ENCODE data around the gene ARL13B. TPM values are rescaled to one million over a fixed set of nuclear protein-coding genes. Genes with fewer than 3 reads are reported as not detected.

Gene ARL13B
- total and polyA plus RNA-seq, 2 donors (not counting 1 experiment from before 2014, with no cell fraction given): 8.4 to 10.7 TPM

DNA sequence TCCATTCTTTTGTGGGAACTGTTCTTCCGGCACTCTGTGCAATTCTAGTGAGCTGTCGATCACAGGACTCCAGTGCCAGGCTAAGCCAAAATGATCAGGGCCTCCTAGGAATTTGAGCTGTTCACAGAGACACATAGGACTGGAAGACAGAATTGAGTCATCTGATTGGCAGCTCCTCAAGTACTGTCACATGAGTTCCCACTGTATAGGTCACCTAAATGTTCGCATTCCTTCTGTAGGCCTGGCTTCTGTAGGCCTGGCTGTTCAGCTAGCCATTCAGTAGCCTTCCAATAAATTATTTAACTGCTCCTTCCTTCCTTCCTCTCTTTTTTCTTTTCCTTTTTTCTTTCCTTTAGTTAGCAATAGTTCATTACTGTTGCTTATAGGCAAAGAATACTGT is 10.5 kb upstream of the ARL13B start:
- TF ChIP-seq, protein P1, sequence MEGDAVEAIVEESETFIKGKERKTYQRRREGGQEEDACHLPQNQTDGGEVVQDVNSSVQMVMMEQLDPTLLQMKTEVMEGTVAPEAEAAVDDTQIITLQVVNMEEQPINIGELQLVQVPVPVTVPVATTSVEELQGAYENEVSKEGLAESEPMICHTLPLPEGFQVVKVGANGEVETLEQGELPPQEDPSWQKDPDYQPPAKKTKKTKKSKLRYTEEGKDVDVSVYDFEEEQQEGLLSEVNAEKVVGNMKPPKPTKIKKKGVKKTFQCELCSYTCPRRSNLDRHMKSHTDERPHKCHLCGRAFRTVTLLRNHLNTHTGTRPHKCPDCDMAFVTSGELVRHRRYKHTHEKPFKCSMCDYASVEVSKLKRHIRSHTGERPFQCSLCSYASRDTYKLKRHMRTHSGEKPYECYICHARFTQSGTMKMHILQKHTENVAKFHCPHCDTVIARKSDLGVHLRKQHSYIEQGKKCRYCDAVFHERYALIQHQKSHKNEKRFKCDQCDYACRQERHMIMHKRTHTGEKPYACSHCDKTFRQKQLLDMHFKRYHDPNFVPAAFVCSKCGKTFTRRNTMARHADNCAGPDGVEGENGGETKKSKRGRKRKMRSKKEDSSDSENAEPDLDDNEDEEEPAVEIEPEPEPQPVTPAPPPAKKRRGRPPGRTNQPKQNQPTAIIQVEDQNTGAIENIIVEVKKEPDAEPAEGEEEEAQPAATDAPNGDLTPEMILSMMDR (conservative IDR thresholded peaks at IDR 0.05 in 1 of 2, IDR thresholded peaks at IDR 0.05 in 1 of 2; ENCODE audit: low read depth in 1 of 2, low read length in 2 of 2): no peak
- no peak for TF ChIP-seq EZH2 (IDR thresholded peaks at IDR 0.05; ENCODE audit: low read length, missing control alignments)
- DNase-seq (ENCODE audit: low read depth in 2 of 2): peak; percentile 38 to 67
- H3K4me2 ChIP-seq (ENCODE audit: extremely low read depth, insufficient read depth, low read length): no peak overlapping the region

DNA sequence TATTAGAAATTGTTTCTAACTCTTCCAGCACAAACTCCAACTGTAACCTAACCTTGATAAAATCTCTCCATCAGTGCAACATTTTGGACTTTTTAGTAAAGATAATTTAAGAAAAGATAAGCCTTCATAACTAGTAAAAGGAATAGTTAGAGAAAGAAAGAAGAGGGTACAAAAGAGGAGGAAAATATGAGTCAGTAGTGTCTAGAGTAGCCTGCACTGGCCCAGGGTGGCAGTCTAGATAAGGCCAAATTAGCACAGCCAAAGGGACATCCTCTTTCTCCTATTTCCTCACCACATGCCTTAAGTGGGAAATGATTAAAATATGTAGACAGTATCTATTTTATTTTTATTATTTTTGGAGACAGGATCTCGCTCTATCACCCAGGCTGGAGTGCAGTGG is 10.0 kb upstream of the ARL13B start:
- DNase-seq (ENCODE audit: low read depth in 2 of 2): no peak
- Histone ChIP-seq H3K27ac (ENCODE audit: insufficient read depth, low read length) (no peak overlapping the region), H4K20me1 (ENCODE audit: control insufficient read depth, extremely low read depth, insufficient read depth, low read length) (no peaks in the 10 kb centered on the region), H3K4me3 (replicated peaks in 1 of 4; ENCODE audit: control extremely low read depth in 1 of 4, insufficient read depth in 1 of 4, low read depth in 3 of 4, low read length in 4 of 4) (no peak overlapping the region), H2AFZ (ENCODE audit: low read length) (no peak overlapping the region), H3K27me3 (ENCODE audit: control insufficient read depth, insufficient read depth, low read length) (no peaks in the 10 kb centered on the region), H3K36me3 (ENCODE audit: control insufficient read depth, insufficient read depth, low read length) (no peaks in the 10 kb centered on the region), H3K4me2 (ENCODE audit: extremely low read depth, insufficient read depth, low read length) (no peak overlapping the region), H3K79me2 (ENCODE audit: control insufficient read depth, insufficient read depth, low read length) (no peaks in the 10 kb centered on the region), H3K9ac (ENCODE audit: insufficient read depth, low read length) (no peak overlapping the region), H3K4me1 (ENCODE audit: control insufficient read depth, extremely low read depth, insufficient read depth, low read length) (peaks cover 4% of the 10 kb centered on the region), H3K9me3 (ENCODE audit: control insufficient read depth, insufficient read depth, low read depth, low read length) (no peaks in the 10 kb centered on the region)
- TF ChIP-seq, protein P1 (conservative IDR thresholded peaks at IDR 0.05 in 1 of 2, IDR thresholded peaks at IDR 0.05 in 1 of 2; ENCODE audit: low read depth in 1 of 2, low read length in 2 of 2): no peak
- no peak for TF ChIP-seq EZH2 (IDR thresholded peaks at IDR 0.05; ENCODE audit: low read length, missing control alignments)

More for the DNA sequence above, 10.5 kb upstream of the ARL13B start:
- Histone ChIP-seq H4K20me1 (ENCODE audit: control insufficient read depth, extremely low read depth, insufficient read depth, low read length) (no peaks in the 10 kb centered on the region), H3K27me3 (ENCODE audit: control insufficient read depth, insufficient read depth, low read length) (no peaks in the 10 kb centered on the region), H3K9me3 (ENCODE audit: control insufficient read depth, insufficient read depth, low read depth, low read length) (no peaks in the 10 kb centered on the region), H3K79me2 (ENCODE audit: control insufficient read depth, insufficient read depth, low read length) (no peaks in the 10 kb centered on the region), H3K4me3 (replicated peaks in 1 of 4; ENCODE audit: control extremely low read depth in 1 of 4, insufficient read depth in 1 of 4, low read depth in 3 of 4, low read length in 4 of 4) (no peak overlapping the region), H3K9ac (ENCODE audit: insufficient read depth, low read length) (no peak overlapping the region), H3K36me3 (ENCODE audit: control insufficient read depth, insufficient read depth, low read length) (no peaks in the 10 kb centered on the region), H2AFZ (ENCODE audit: low read length) (no peak overlapping the region), H3K27ac (ENCODE audit: insufficient read depth, low read length) (no peak overlapping the region), H3K4me1 (ENCODE audit: control insufficient read depth, extremely low read depth, insufficient read depth, low read length) (peaks cover 4% of the 10 kb centered on the region)

DNA sequence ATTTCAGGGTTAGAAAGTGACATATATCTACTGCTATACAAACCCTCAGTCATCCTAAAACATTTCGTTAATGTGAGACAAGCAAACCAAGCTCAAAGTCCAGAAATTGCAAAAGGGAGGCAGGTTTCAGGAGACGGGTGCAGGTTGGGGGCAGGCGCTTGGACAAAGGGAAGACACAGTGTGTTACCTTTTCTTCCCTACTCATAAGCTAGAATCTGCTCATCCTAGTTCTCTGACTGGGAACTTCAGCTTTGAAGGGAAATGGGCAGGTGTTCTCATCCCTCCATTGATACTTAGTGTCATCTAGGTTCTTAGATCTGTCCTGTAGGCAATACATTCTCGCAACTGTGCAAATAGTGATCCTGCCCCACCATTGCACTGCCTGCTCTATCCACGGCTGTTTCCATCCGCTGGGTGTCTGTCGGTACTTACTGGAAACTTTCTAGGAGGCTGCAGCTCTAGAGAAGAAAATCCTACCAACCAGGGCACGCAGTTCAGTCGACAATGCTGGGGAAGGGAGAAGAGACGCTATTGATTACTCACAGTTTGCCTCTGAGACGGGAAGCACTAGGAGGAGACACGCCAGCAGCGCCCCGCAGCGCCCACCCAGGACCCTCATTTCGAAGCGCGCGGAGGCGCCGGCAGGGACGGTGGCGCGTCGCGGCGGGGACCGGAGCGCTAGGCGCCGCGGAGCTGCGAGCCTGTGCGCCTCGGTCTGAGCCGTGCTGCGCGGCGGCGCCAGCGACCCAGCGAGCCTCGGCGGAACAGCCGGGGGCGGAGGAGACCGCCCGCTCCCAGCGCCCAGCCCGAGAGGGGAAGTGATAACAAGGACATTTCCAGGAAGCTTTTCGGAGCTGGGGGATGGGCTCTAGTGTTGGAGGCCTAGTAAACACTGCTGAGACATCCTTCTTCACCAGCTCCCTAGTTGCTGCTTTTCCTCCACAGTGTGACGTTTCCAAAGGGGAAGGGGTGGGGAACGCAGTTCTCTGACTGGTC is 6.5 kb upstream of the ARL13B start, which contains the start of gene PROS1:
Gene PROS1, minus strand, starts transcription at position 766 of the 996 bp plus-strand sequence. Its CDS starts 147 bp downstream, at position 619.
- DNase-seq (ENCODE audit: low read depth in 2 of 2): peak; percentile 79 to 88
- Histone ChIP-seq H3K9ac (ENCODE audit: insufficient read depth, low read length) (peak within 1 kb of the TSS; percentile 80), H2AFZ (ENCODE audit: low read length) (peak within 1 kb of the TSS; percentile 99), H3K9me3 (ENCODE audit: control insufficient read depth, insufficient read depth, low read depth, low read length) (no peaks in the 10 kb centered on the region), H3K36me3 (ENCODE audit: control insufficient read depth, insufficient read depth, low read length) (no peaks in the 10 kb centered on the region), H3K4me1 (ENCODE audit: control insufficient read depth, extremely low read depth, insufficient read depth, low read length) (peaks cover 4% of the 10 kb centered on the region), H4K20me1 (ENCODE audit: control insufficient read depth, extremely low read depth, insufficient read depth, low read length) (no peaks in the 10 kb centered on the region), H3K4me2 (ENCODE audit: extremely low read depth, insufficient read depth, low read length) (peak within 1 kb of the TSS; percentile 89), H3K27ac (ENCODE audit: insufficient read depth, low read length) (peak within 1 kb of the TSS; percentile 95), H3K4me3 (replicated peaks in 1 of 4; ENCODE audit: control extremely low read depth in 1 of 4, insufficient read depth in 1 of 4, low read depth in 3 of 4, low read length in 4 of 4) (peak within 1 kb of the TSS; percentile 41 to 95 (median 60)), H3K27me3 (ENCODE audit: control insufficient read depth, insufficient read depth, low read length) (no peaks in the 10 kb centered on the region), H3K79me2 (ENCODE audit: control insufficient read depth, insufficient read depth, low read length) (no peaks in the 10 kb centered on the region)
- TF ChIP-seq, protein P1 (conservative IDR thresholded peaks at IDR 0.05 in 1 of 2, IDR thresholded peaks at IDR 0.05 in 1 of 2; ENCODE audit: low read depth in 1 of 2, low read length in 2 of 2): no peak
- no peak for TF ChIP-seq EZH2 (IDR thresholded peaks at IDR 0.05; ENCODE audit: low read length, missing control alignments)

All from fibroblast of lung (primary cell).